Effector memory CD8-positive, alpha-beta T cell (primary cell): ENCODE measurements around the gene AGPAT1.
"Not testable (repeated sequence)": the region's sequence is repeated elsewhere in the genome, so short reads cannot be mapped to it uniquely, and the experiment has no call there.

Source experiments
- ATAC-seq: fragments of 150-1000 bp; cut with Tn5 transposase; replicated peaks from 2 replicates; pipeline ENCODE4 v1.10.0; 2021; ENCODE audit warnings: mild to moderate bottlenecking, moderate library complexity
- DNase-seq, 3 experiments: peaks; one replicate each; pipeline ENCODE4 v3.0.0; 2021
- H3K27ac Mint-ChIP-seq, 2 donors: one replicate each; pipeline ENCODE4 v1.8.0; 2022; ENCODE audit warnings: mild to moderate bottlenecking in 2 of 2, mixed read lengths in 2 of 2, moderate library complexity in 2 of 2
- H3K27me3 Mint-ChIP-seq, 2 donors: one replicate each; pipeline ENCODE4 v1.8.0; 2022; ENCODE audit warnings: mixed read lengths in 2 of 2
- H3K36me3 Mint-ChIP-seq: one replicate; pipeline ENCODE4 v1.8.0; 2022; ENCODE audit warnings: mild to moderate bottlenecking, moderate library complexity, mixed read lengths; ENCODE audit not compliant: insufficient read depth
- H3K4me1 Mint-ChIP-seq, 2 donors: one replicate each; pipeline ENCODE4 v1.8.0; 2022; ENCODE audit warnings: low read depth in 2 of 2, mixed read lengths in 2 of 2
- H3K4me3 Mint-ChIP-seq, 2 donors: one replicate each; pipeline ENCODE4 v1.8.0; 2022; ENCODE audit warnings: mild to moderate bottlenecking in 2 of 2, mixed read lengths in 2 of 2, moderate library complexity in 2 of 2
- H3K9me3 Mint-ChIP-seq, 2 donors: one replicate each; pipeline ENCODE4 v1.8.0; 2022; ENCODE audit warnings: mixed read lengths in 2 of 2

The AGPAT1 gene

DNA sequence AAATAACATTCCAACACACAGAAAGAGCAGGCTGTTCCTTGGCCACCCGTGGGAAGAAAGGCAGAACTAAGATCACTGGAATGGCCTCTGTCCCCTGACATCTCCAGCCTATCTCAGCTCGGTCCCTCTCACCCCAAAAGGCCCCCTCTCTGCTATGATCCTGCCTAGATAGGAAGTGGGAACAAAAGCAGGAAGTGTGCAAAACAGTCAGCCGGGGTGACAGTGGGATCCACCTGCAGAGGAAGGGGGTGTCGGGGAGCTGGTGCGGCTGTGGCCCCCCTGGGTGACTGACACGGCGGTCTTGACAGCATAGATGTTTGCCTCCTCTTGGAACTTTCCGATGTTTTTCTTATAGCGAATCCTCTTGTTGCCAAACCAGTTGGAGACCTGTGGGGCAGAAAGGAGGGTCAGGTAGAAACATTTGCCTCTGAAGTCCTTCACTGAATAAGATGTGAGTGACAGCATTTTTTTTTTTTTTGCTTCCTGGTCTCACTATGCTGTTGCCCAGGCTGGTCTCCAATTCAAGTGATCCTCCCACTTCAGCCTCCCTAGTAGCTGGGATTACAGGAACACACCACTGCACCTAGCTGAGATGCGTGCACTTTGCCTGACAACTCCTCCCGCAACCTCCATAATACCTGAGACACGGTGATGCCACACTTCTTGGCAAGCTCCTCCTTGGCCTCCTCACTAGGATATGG lies 11.3 kb upstream of the AGPAT1 start:
- Mint-ChIP-seq H3K4me3 (peak overlapping the region; percentile 30 to 95), H3K4me1 (peaks cover 51 to 53% of the 10 kb centered on the region in 2 donors), H3K27ac (peak overlapping the region; percentile 95 to 98), H3K27me3 (no peaks in the 10 kb centered on the region), H3K9me3 (no peaks in the 10 kb centered on the region), H3K36me3 (peaks cover 68% of the 10 kb centered on the region)
- DNase-seq (no peak), ATAC-seq (no peak)

- H3K9me3 Mint-ChIP-seq, H3K27me3 Mint-ChIP-seq, DNase-seq, ATAC-seq: not testable (repeated sequence)
- peak overlapping the region; percentile 95 to 96 for H3K27ac Mint-ChIP-seq
- peaks cover 68% of the 10 kb centered on the region for H3K36me3 Mint-ChIP-seq
- peak overlapping the region; percentile 51 to 60 for H3K4me3 Mint-ChIP-seq
- H3K4me1 Mint-ChIP-seq, result peaks cover 45 to 46% of the 10 kb centered on the region in 2 donors
Observed at GRCh38 chr6:32186151-32186840, 10.4 kb upstream of the AGPAT1 start.

DNA sequence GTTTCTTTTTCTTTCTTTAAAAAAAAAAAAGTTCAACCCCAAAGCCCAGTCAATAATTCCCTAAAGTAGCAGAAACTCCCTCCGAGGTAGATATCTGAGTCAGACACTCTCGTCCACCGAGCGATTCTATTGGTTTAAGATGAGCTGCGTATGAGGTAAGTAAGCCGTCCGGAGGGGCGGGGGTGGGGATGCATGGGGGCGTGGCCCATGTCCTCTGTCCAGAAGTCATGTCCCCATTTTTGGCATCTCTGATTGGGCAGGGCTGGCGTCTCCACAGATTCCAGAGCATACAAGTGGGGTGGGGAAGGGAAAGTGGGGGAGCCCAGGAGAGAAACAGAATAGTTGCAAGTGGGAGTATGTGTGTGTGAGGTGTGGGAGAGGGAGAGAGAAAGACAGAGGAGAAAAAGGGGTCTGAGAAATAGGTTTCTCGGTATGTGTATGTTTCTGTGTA lies 9.8 kb upstream of the AGPAT1 start:
- ATAC-seq (peak; percentile 76), DNase-seq (peak in 2 of 3 experiments; percentile 29)
- peak overlapping the region; percentile 95 to 96 for H3K27ac Mint-ChIP-seq
- peaks cover 70% of the 10 kb centered on the region for H3K36me3 Mint-ChIP-seq
- not testable (repeated sequence) for H3K27me3 Mint-ChIP-seq, H3K9me3 Mint-ChIP-seq
- H3K4me3 Mint-ChIP-seq, result peak overlapping the region; percentile 25 to 60
- H3K4me1 Mint-ChIP-seq, result peaks cover 40 to 46% of the 10 kb centered on the region in 2 donors

GRCh38 chr6:32184084-32184640 lies 8.3 kb upstream of the AGPAT1 start, which contains the start of gene AGER:
TSS of gene AGER (minus strand) at chr6:32184253. CDS start at chr6:32184222, 31 bp downstream.
- DNase-seq (no peak), ATAC-seq (no peak)
- Mint-ChIP-seq H3K27me3 (no peaks in the 10 kb centered on the region), H3K9me3 (no peaks in the 10 kb centered on the region), H3K4me3 (no peak within 1 kb of the TSS), H3K27ac (peak within 1 kb of the TSS; percentile 95 to 96), H3K4me1 (peaks cover 43 to 54% of the 10 kb centered on the region in 2 donors), H3K36me3 (peaks cover 67% of the 10 kb centered on the region)

DNA sequence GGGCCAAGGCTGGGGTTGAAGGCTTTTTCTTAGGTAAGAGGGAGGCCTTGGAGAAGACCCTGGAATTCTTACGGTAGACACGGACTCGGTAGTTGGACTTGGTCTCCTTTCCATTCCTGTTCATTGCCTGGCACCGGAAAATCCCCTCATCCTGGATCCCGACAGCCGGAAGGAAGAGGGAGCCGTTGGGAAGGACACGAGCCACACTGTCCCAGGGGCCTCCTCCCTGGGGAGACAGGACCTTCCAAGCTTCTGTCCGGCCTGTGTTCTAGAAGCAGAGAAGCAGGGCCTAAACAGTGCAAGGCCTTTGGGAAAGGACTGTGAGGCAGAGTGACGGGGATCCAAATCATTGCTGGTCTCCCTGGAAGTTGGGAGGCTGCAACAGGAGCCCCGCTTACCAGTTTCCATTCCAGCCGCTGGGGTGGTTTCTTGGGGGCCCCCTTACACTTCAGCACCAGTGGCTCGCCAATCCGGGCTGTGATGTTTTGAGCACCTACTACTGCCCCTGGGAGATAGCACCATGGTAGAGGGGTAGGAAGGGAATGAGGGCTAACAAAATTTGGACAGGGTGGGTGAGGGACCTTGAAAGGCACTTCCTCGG lies 7.7 kb upstream of the AGPAT1 start:
- H3K36me3 Mint-ChIP-seq, result peaks cover 62% of the 10 kb centered on the region
- no peak for ATAC-seq
- H3K4me1 Mint-ChIP-seq, result peaks cover 43 to 54% of the 10 kb centered on the region in 2 donors
- DNase-seq, result no peak
- no peak overlapping the region for H3K4me3 Mint-ChIP-seq
- H3K9me3 Mint-ChIP-seq, result no peaks in the 10 kb centered on the region
- no peaks in the 10 kb centered on the region for H3K27me3 Mint-ChIP-seq
- peak overlapping the region in 1 of 2 donors; percentile 49 for H3K27ac Mint-ChIP-seq

- Mint-ChIP-seq H3K9me3 (no peaks in the 10 kb centered on the region), H3K4me1 (peaks cover 42 to 54% of the 10 kb centered on the region in 2 donors), H3K36me3 (peaks cover 62% of the 10 kb centered on the region), H3K27ac (peak overlapping the region; percentile 46 to 75), H3K27me3 (no peaks in the 10 kb centered on the region), H3K4me3 (no peak overlapping the region)
- ATAC-seq, result no peak
- no peak for DNase-seq
Observed at GRCh38 chr6:32183030-32183429, 7.1 kb upstream of the AGPAT1 start.

DNA sequence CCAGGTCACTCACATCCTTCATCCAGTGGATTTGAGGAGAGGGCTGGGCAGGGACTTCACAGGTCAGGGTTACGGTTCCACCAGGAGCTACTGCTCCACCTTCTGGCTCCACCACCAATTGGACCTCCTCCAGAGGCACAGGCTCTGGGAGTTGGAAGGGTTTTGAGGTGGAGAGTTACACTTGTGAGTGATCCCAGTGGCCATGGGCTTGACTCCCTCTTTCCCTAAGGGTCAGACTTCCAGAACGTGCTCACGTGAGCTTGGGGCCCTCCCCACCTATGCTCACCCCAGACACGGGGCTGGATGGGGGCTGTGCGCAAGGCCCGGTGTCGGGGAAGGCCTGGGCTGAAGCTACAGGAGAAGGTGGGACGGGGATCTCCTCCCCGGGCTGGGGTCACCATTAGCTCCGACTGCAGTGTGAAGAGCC lies 6.7 kb upstream of the AGPAT1 start:
- ATAC-seq (no peak), DNase-seq (no peak)
- H3K4me3 Mint-ChIP-seq, result no peak overlapping the region
- peaks cover 40 to 51% of the 10 kb centered on the region in 2 donors for H3K4me1 Mint-ChIP-seq
- H3K27me3 Mint-ChIP-seq, result no peaks in the 10 kb centered on the region
- H3K36me3 Mint-ChIP-seq, result peaks cover 64% of the 10 kb centered on the region
- H3K9me3 Mint-ChIP-seq, result no peaks in the 10 kb centered on the region
- peak overlapping the region; percentile 46 to 75 for H3K27ac Mint-ChIP-seq

- H3K36me3 Mint-ChIP-seq, result peaks cover 62% of the 10 kb centered on the region
- H3K4me1 Mint-ChIP-seq, result peaks cover 40 to 49% of the 10 kb centered on the region in 2 donors
- H3K27ac Mint-ChIP-seq, result peak overlapping the region; percentile 46 to 75
- no peaks in the 10 kb centered on the region for H3K27me3 Mint-ChIP-seq
- H3K4me3 Mint-ChIP-seq, result no peak overlapping the region
- H3K9me3 Mint-ChIP-seq, result no peaks in the 10 kb centered on the region
- DNase-seq (no peak), ATAC-seq (no peak)
Observed at GRCh38 chr6:32181915-32182529, 6.1 kb upstream of the AGPAT1 start.

DNA sequence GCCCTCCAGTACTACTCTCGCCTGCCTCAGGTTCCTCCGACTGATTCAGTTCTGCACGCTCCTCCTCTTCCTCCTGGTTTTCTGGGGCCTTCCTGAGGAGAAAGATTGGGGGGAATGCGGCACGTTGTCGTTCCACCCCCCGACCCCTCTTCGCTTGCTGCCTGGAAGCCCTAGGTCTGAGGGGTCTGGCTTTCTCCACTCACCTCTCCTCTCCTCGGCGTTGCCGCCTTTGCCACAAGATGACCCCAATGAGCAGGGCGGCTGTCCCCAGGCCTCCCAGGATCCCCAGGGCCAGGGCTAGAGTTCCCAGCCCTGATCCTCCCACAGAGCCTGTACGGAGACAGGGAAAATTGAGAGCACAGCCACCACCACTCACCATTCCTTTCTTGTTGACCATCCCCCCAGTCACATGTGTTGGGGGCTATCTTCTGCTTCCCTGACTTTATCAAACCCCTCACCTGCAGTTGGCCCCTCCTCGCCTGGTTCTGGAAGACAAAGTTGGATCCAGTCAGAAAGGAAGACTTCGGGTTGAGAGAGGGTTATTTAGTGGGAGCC lies 5.3 kb upstream of the AGPAT1 start:
- peaks cover 54% of the 10 kb centered on the region for H3K36me3 Mint-ChIP-seq
- no peak for DNase-seq
- no peak overlapping the region for H3K4me3 Mint-ChIP-seq
- no peaks in the 10 kb centered on the region for H3K9me3 Mint-ChIP-seq
- peaks cover 41 to 49% of the 10 kb centered on the region in 2 donors for H3K4me1 Mint-ChIP-seq
- no peak for ATAC-seq
- H3K27me3 Mint-ChIP-seq, result no peaks in the 10 kb centered on the region
- no peak overlapping the region for H3K27ac Mint-ChIP-seq

- DNase-seq, result no peak
- ATAC-seq, result no peak
- peaks cover 43% of the 10 kb centered on the region in 2 donors for H3K4me1 Mint-ChIP-seq
- H3K27ac Mint-ChIP-seq, result peak overlapping the region in 1 of 2 donors; percentile 77
- H3K27me3 Mint-ChIP-seq, result no peaks in the 10 kb centered on the region
- no peaks in the 10 kb centered on the region for H3K9me3 Mint-ChIP-seq
- peaks cover 41% of the 10 kb centered on the region for H3K36me3 Mint-ChIP-seq
- peak overlapping the region; percentile 35 to 91 for H3K4me3 Mint-ChIP-seq
Observed at GRCh38 chr6:32179766-32180405, 4.0 kb upstream of the AGPAT1 start.

DNA sequence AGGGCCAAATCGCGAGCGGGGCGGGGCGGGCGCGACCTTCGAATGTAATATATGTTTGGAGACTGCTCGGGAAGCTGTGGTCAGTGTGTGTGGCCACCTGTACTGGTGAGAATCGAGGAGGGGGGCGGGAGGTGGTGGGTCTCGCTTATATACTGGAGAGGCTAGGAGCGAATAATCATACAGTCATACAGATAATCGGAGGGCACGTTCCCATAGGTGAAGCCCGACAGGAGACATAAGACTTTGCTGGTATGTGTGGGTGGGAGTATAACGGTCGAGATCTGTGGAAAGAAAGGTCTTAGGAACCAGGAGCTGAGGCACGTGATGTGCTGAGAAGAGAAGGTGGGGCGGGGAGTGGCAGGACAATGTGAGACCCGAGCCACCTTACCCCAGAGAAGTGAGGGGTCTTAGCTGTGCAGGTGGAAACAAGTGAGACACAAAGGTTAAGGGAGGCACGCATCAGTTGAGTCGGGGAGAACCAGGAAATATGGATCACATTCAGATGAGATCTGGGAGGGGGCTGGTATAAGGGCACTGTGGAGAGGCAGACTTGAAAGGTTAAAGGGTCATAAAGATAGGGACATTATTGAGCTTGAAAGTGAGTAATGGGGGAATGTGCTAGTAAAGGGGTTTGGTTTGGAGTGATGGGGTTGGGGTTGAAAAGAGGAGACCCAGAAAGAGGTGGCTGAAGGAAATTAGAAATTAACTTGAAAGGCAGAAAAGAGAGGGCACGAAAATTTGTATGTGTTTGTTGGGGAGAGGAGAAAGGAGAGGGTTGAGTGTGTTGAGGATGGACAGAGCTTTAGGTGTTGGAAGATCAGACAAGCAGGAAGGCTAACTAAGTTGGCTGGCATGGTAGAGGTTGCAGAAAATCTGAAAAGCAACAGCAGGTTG lies 2.9 kb upstream of the AGPAT1 start:
- Mint-ChIP-seq H3K27me3 (no peaks in the 10 kb centered on the region), H3K9me3 (no peaks in the 10 kb centered on the region), H3K27ac (peak overlapping the region; percentile 97 to 98), H3K4me1 (peaks cover 49 to 50% of the 10 kb centered on the region in 2 donors), H3K4me3 (peak overlapping the region; percentile 87 to 91), H3K36me3 (peaks cover 34% of the 10 kb centered on the region)
- no peak for DNase-seq
- no peak for ATAC-seq
